GM08714 (cell line): Measurements from ENCODE around the gene CTCF.
A peak's percentile ranks its signal among the peaks of the same experiment; 100 is the strongest.

Experiments used
- H3K4me3 ChIP-seq: fragments of 200-500 bp; sonication (Bioruptor generic); 2 replicates; pipeline ENCODE4 v1.5.1; 2014; ENCODE audit warnings: mild to moderate bottlenecking, low read length, inconsistent platforms
- ZNF274 ChIP-seq: IDR thresholded peaks from 2 replicates; pipeline ENCODE4 v1.6.1; 2012; ENCODE audit warnings: mild to moderate bottlenecking, low read depth, low read length

CTCF gene

GRCh38 chr16:67653789-67654402 is 91.6 kb downstream of the CTCF start:
- no peak for TF ChIP-seq ZNF274

GRCh38 chr16:67654403-67654911 is 92.1 kb downstream of the CTCF start:
- H3K4me3 ChIP-seq: no peak overlapping the region
- TF ChIP-seq ZNF274: no peak

More at GRCh38 chr16:67653789-67654402, 91.6 kb downstream of the CTCF start:
- no peak overlapping the region for H3K4me3 ChIP-seq

- TF ChIP-seq ZNF274: no peak
- H3K4me3 ChIP-seq: no peak overlapping the region
Measured at GRCh38 chr16:67655363-67655762, 93.0 kb downstream of the CTCF start.

GRCh38 chr16:67656344-67657016 is 94.2 kb downstream of the CTCF start:
- no peak overlapping the region for H3K4me3 ChIP-seq
- no peak for TF ChIP-seq ZNF274

- TF ChIP-seq ZNF274: no peak
- H3K4me3 ChIP-seq: no peak overlapping the region
Measured at GRCh38 chr16:67657017-67657608, 94.8 kb downstream of the CTCF start.

GRCh38 chr16:67657751-67658518 is 95.6 kb downstream of the CTCF start:
- TF ChIP-seq ZNF274: no peak

GRCh38 chr16:67658849-67659674 is 96.7 kb downstream of the CTCF start:
- no peak for TF ChIP-seq ZNF274

More at GRCh38 chr16:67657751-67658518, 95.6 kb downstream of the CTCF start:
- H3K4me3 ChIP-seq: no peak overlapping the region

GRCh38 chr16:67659675-67660563 is 97.6 kb downstream of the CTCF start, which contains the start of gene ACD:
Gene ACD (minus strand): TSS chr16:67660260. CDS start chr16:67660220, 40 bp downstream.
- H3K4me3 ChIP-seq: peak within 1 kb of the TSS; percentile 64
- no peak for TF ChIP-seq ZNF274

More at GRCh38 chr16:67658849-67659674, 96.7 kb downstream of the CTCF start:
- peak overlapping the region; percentile 64; the same call in 1 of the 2 replicates for H3K4me3 ChIP-seq

GRCh38 chr16:67660564-67661028 is 98.3 kb downstream of the CTCF start, which contains the start of gene PARD6A:
Gene PARD6A (plus strand): TSS chr16:67660960. CDS start chr16:67661039, 79 bp downstream.
- peak within 1 kb of the TSS; percentile 64 for H3K4me3 ChIP-seq
- no peak for TF ChIP-seq ZNF274

GRCh38 chr16:67661101-67661761 is 98.9 kb downstream of the CTCF start:
- no peak for TF ChIP-seq ZNF274

GRCh38 chr16:67661886-67662652 is 99.7 kb downstream of the CTCF start:
- no peak overlapping the region for H3K4me3 ChIP-seq
- no peak for TF ChIP-seq ZNF274

More at GRCh38 chr16:67661101-67661761, 98.9 kb downstream of the CTCF start:
- peak overlapping the region; percentile 50; the same call in 1 of the 2 replicates for H3K4me3 ChIP-seq
